NCI-H446 treated with DMSO at 0.1 percent for 48 hours (cell line): ENCODE results near the gene CBX3.
"Not testable (repeated sequence)": the region's sequence is repeated elsewhere in the genome, so short reads cannot be mapped to it uniquely, and the experiment has no call there.

ENCODE experiments used
- DNase-seq: peaks from one replicate; lab custom pipeline; 2025; lab: John Stamatoyannopoulos, UW

The CBX3 gene

GRCh38 chr7:26202019-26202990 is 760 bp downstream of the CBX3 start:
- DNase-seq = no peak

GRCh38 chr7:26203016-26203415 is 1.5 kb downstream of the CBX3 start:
- no peak for DNase-seq

- no peak for DNase-seq
These were observed 6.5 kb downstream of the CBX3 start for GRCh38 chr7:26208040-26208439.

GRCh38 chr7:26212921-26213718 is 11.6 kb downstream of the CBX3 start:
- DNase-seq = no peak

- no peak for DNase-seq
These were observed 12.4 kb downstream of the CBX3 start for GRCh38 chr7:26213807-26214515.

- no peak for DNase-seq
These were observed 14.5 kb downstream of the CBX3 start for GRCh38 chr7:26216049-26216448.

- DNase-seq = no peak
These were observed 22.8 kb downstream of the CBX3 start for GRCh38 chr7:26224359-26224758.

- DNase-seq = no peak
These were observed 26.4 kb downstream of the CBX3 start for GRCh38 chr7:26227987-26228386.

- DNase-seq = no peak
These were observed 32.5 kb downstream of the CBX3 start for GRCh38 chr7:26233902-26234511.

- no peak for DNase-seq
These were observed 35.7 kb downstream of the CBX3 start for GRCh38 chr7:26237035-26237807.

GRCh38 chr7:26238032-26238431 is 36.5 kb downstream of the CBX3 start:
- DNase-seq = no peak

GRCh38 chr7:26245150-26245549 is 43.6 kb downstream of the CBX3 start:
- DNase-seq = no peak

GRCh38 chr7:26250239-26250638 is 48.7 kb downstream of the CBX3 start:
- DNase-seq = no peak

GRCh38 chr7:26261866-26262265 is 60.3 kb downstream of the CBX3 start:
- DNase-seq = not testable (repeated sequence)
